WTC11 (cell line): ENCODE measurements around the gene SORCS2. TPM values are rescaled to one million over a fixed set of nuclear protein-coding genes. Genes with fewer than 3 reads are reported as not detected.

Experiments used
- ATAC-seq: fragments of 200-7000 bp; cut with Tn5 transposase; 2 replicates; pipeline ENCODE4 v1.10.0; 2021; ENCODE audit warnings: mild to moderate bottlenecking, moderate library complexity
- CTCF ChIA-PET: fragments of 300-600 bp; sonication (Branson Sonifier 250); formaldehyde crosslinking; loops from one replicate; lab custom pipeline; 2021; ENCODE audit warnings: antibody characterized with exemption; lab: Charles Lee
- POLR2A ChIA-PET: fragments of 350-600 bp; sonication (Branson Sonifier 250); formaldehyde crosslinking; loops from one replicate; lab custom pipeline; 2021; ENCODE audit warnings: antibody characterized with exemption; lab: Charles Lee
- DNase-seq: peaks from one replicate; pipeline ENCODE4 v3.0.0; 2021; ENCODE audit warnings: low spot score
- H3K27ac Mint-ChIP-seq: 2 replicates; pipeline ENCODE4 v1.8.0; 2021; ENCODE audit warnings: mixed read lengths
- H3K27me3 Mint-ChIP-seq: 2 replicates; pipeline ENCODE4 v1.8.0; 2021; ENCODE audit warnings: low read depth, mild to moderate bottlenecking, moderate library complexity, mixed read lengths
- H3K36me3 Mint-ChIP-seq: 2 replicates; pipeline ENCODE4 v1.8.0; 2021; ENCODE audit warnings: mixed read lengths
- H3K4me1 Mint-ChIP-seq: 2 replicates; pipeline ENCODE4 v1.8.0; 2022; ENCODE audit warnings: mixed read lengths
- H3K4me3 Mint-ChIP-seq: 2 replicates; pipeline ENCODE4 v1.8.0; 2021; ENCODE audit warnings: mild to moderate bottlenecking, moderate library complexity, mixed read lengths
- H3K9me3 Mint-ChIP-seq: 2 replicates; pipeline ENCODE4 v1.8.0; 2021; ENCODE audit warnings: mixed read lengths
- ATF3 ChIP-seq: sonication (generic); formaldehyde crosslinking; conservative IDR thresholded peaks from 2 replicates; pipeline ENCODE4 v1.8.1; 2022; ENCODE audit warnings: mild to moderate bottlenecking, missing genetic modification reagents
- ERG ChIP-seq: fragments of 250-450 bp; sonication (Bioruptor Pico); IDR thresholded peaks from 2 replicates; pipeline ENCODE4 v1.8.0; 2021; ENCODE audit warnings: mild to moderate bottlenecking
- FOXK1 ChIP-seq: sonication (generic); formaldehyde crosslinking; IDR thresholded peaks from 2 replicates; pipeline ENCODE4 v1.8.0; 2022; ENCODE audit warnings: mild to moderate bottlenecking, moderate library complexity, missing genetic modification reagents
- GRHL2 ChIP-seq: fragments of 250-450 bp; sonication (Bioruptor Pico); IDR thresholded peaks from 2 replicates; pipeline ENCODE4 v1.8.0; 2022; ENCODE audit warnings: mild to moderate bottlenecking, moderate library complexity; ENCODE audit not compliant: insufficient replicate concordance, severe bottlenecking
- MLX ChIP-seq: sonication (generic); formaldehyde crosslinking; IDR thresholded peaks from 2 replicates; pipeline ENCODE4 v1.8.1; 2023; ENCODE audit warnings: mild to moderate bottlenecking, missing genetic modification reagents, moderate library complexity
- MYBL2 ChIP-seq: sonication (generic); formaldehyde crosslinking; IDR thresholded peaks from 2 replicates; pipeline ENCODE4 v1.8.1; 2023; ENCODE audit warnings: mild to moderate bottlenecking, moderate library complexity, missing genetic modification reagents
- PRDM15 ChIP-seq: sonication (generic); formaldehyde crosslinking; IDR thresholded peaks from 2 replicates; pipeline ENCODE4 v1.8.0; 2022; ENCODE audit warnings: missing genetic modification reagents
- STAT6 ChIP-seq: sonication (generic); formaldehyde crosslinking; conservative IDR thresholded peaks from 2 replicates; pipeline ENCODE4 v1.8.1; 2023; ENCODE audit warnings: mild to moderate bottlenecking, low read depth, missing genetic modification reagents, moderate library complexity
- TEAD4 ChIP-seq: sonication (generic); formaldehyde crosslinking; IDR thresholded peaks from 2 replicates; pipeline ENCODE4 v1.8.0; 2022; ENCODE audit warnings: mild to moderate bottlenecking, missing genetic modification reagents
- TP53 ChIP-seq: sonication (generic); formaldehyde crosslinking; IDR thresholded peaks from 2 replicates; pipeline ENCODE4 v1.8.1; 2023; ENCODE audit warnings: mild to moderate bottlenecking, missing genetic modification reagents
- USF1 ChIP-seq: sonication (generic); formaldehyde crosslinking; IDR thresholded peaks from 2 replicates; pipeline ENCODE4 v1.8.0; 2022; ENCODE audit warnings: mild to moderate bottlenecking, missing genetic modification reagents
- USF2 ChIP-seq: sonication (generic); formaldehyde crosslinking; IDR thresholded peaks from 2 replicates; pipeline ENCODE4 v1.8.1; 2023; ENCODE audit warnings: mild to moderate bottlenecking, missing genetic modification reagents, moderate library complexity
- ZNF138 ChIP-seq: sonication (generic); formaldehyde crosslinking; conservative IDR thresholded peaks from 2 replicates; pipeline ENCODE4 v1.8.1; 2022; ENCODE audit warnings: mild to moderate bottlenecking, moderate library complexity, missing genetic modification reagents
- ZNF232 ChIP-seq: sonication (generic); formaldehyde crosslinking; IDR thresholded peaks from 2 replicates; pipeline ENCODE4 v1.8.0; 2022; ENCODE audit warnings: mild to moderate bottlenecking, missing genetic modification reagents
- ZNF281 ChIP-seq: sonication (generic); formaldehyde crosslinking; IDR thresholded peaks from 2 replicates; pipeline ENCODE4 v1.8.0; 2023; ENCODE audit warnings: mild to moderate bottlenecking, missing genetic modification reagents
- ZNF425 ChIP-seq: fragments of 250-450 bp; sonication (Bioruptor Pico); conservative IDR thresholded peaks from 2 replicates; pipeline ENCODE4 v1.9.0; 2021; ENCODE audit warnings: mild to moderate bottlenecking
- total RNA-seq: library from RNA; stranded (reverse); gene quantifications from 3 replicates; pipeline ENCODE4 v1.2.3, GENCODE V29; 2021

Gene SORCS2
- total RNA-seq, 1 experiment from 2014 or later: 6.6 TPM

GRCh38 chr4:7499661-7500060 lies 307.3 kb downstream of the SORCS2 start:
- ChIA-PET CTCF (no interaction called here), POLR2A (no interaction called here)
- ATAC-seq: no peak
- no peak for DNase-seq
- Mint-ChIP-seq H3K4me1 (no peaks in the 10 kb centered on the region), H3K36me3 (no peaks in the 10 kb centered on the region), H3K4me3 (no peak overlapping the region), H3K27me3 (no peaks in the 10 kb centered on the region), H3K27ac (no peak overlapping the region), H3K9me3 (no peaks in the 10 kb centered on the region)
- TF ChIP-seq TEAD4 (CRISPR knock-in tag) (no peak), STAT6 (CRISPR knock-in tag) (no peak), ATF3 (CRISPR knock-in tag) (no peak), ERG (no peak), MYBL2 (no peak), FOXK1 (CRISPR knock-in tag) (no peak), MLX (no peak), USF1 (CRISPR knock-in tag) (no peak), GRHL2 (no peak)

- H3K4me3 Mint-ChIP-seq: no peak overlapping the region
- no peaks in the 10 kb centered on the region for H3K36me3 Mint-ChIP-seq
- no peaks in the 10 kb centered on the region for H3K27me3 Mint-ChIP-seq
- ATAC-seq (no peak), DNase-seq (no peak)
- TF ChIP-seq TP53 (no peak), ZNF138 (CRISPR knock-in tag) (no peak), PRDM15 (CRISPR knock-in tag) (no peak), ZNF425 (CRISPR knock-in tag) (no peak), ZNF281 (no peak), ZNF232 (no peak), USF2 (CRISPR knock-in tag) (no peak)
- no peaks in the 10 kb centered on the region for H3K9me3 Mint-ChIP-seq
- H3K27ac Mint-ChIP-seq: no peak overlapping the region
- ChIA-PET CTCF (no interaction called here), POLR2A (no interaction called here)
- H3K4me1 Mint-ChIP-seq: no peaks in the 10 kb centered on the region
Observed at GRCh38 chr4:7500404-7500803, 308.1 kb downstream of the SORCS2 start.
